Muscle of leg (tissue), 11 donors: ENCODE data around the gene CDYL2. TPM values are rescaled to one million over a fixed set of nuclear protein-coding genes. Genes with fewer than 3 reads are reported as not detected.

Experiments used
- DNase-seq: peaks from one replicate; pipeline ENCODE4 v3.0.0; 2013
- H3K27ac ChIP-seq: one replicate; pipeline ENCODE4 v1.5.1; 2013; ENCODE audit warnings: mild to moderate bottlenecking, low read length, control low read depth
- H3K27me3 ChIP-seq: one replicate; pipeline ENCODE4 v1.6.1; 2013; ENCODE audit warnings: low read length; ENCODE audit not compliant: control insufficient read depth, insufficient read depth
- H3K36me3 ChIP-seq: one replicate; pipeline ENCODE4 v1.6.1; 2013; ENCODE audit warnings: low read length; ENCODE audit not compliant: control insufficient read depth, insufficient read depth
- H3K4me1 ChIP-seq: one replicate; pipeline ENCODE4 v1.6.1; 2013; ENCODE audit warnings: low read length; ENCODE audit not compliant: control insufficient read depth, insufficient read depth
- H3K4me3 ChIP-seq: one replicate; pipeline ENCODE4 v1.5.1; 2013; ENCODE audit warnings: low read length, control low read depth
- H3K9me3 ChIP-seq: replicated peaks from 2 replicates; pipeline ENCODE4 v1.6.1; 2013; ENCODE audit warnings: low read depth, low read length; ENCODE audit not compliant: control insufficient read depth
- WGBS: methylation state at CpG from one replicate; pipeline ENCODE4 v1.1.5; 2013; ENCODE audit warnings: missing lambda C conversion rate; ENCODE audit not compliant: insufficient coverage; 5-methylcytosine and 5-hydroxymethylcytosine counted together
- polyA plus RNA-seq, 8 donors: library from polyadenylated mRNA; unstranded; fragments of 120-200 nt; gene quantifications; one replicate each; pipeline versions ENCODE4 v1.2.1 to v1.2.3, GENCODE V29; 2013; ENCODE audit warnings: inconsistent platforms in 1 of 8, low replicate concordance in 1 of 8; ENCODE audit not compliant: insufficient read length in 8 of 8, insufficient read depth in 1 of 8
- total RNA-seq: library from RNA; stranded (reverse); fragments of 120-200 nt; gene quantifications from one replicate; pipeline ENCODE4 v1.2.4, GENCODE V29; 2013

CDYL2 gene
- total and polyA plus RNA-seq, 9 donors, result 1.9 to 3.7 (median 2.6) TPM

- Histone ChIP-seq H3K4me3 (no peak overlapping the region), H3K27ac (no peak overlapping the region), H3K4me1 (no peaks in the 10 kb centered on the region), H3K36me3 (no peaks in the 10 kb centered on the region), H3K9me3 (no peaks in the 10 kb centered on the region), H3K27me3 (no peaks in the 10 kb centered on the region)
- WGBS, result 85% methylated on average over 5 of the region's 10 CpGs
- DNase-seq, result no peak
Observed at GRCh38 chr16:80703131-80704071, 101.0 kb downstream of the CDYL2 start.

GRCh38 chr16:80702696-80703095 lies 101.7 kb downstream of the CDYL2 start:
- no peaks in the 10 kb centered on the region for H3K4me1 ChIP-seq
- no peak overlapping the region for H3K27ac ChIP-seq
- no peaks in the 10 kb centered on the region for H3K27me3 ChIP-seq
- 94% methylated on average over 3 of the region's 3 CpGs for WGBS
- no peaks in the 10 kb centered on the region for H3K36me3 ChIP-seq
- no peak overlapping the region for H3K4me3 ChIP-seq
- no peak for DNase-seq
- no peaks in the 10 kb centered on the region for H3K9me3 ChIP-seq

GRCh38 chr16:80700558-80700957 lies 103.8 kb downstream of the CDYL2 start:
- H3K27ac ChIP-seq, result no peak overlapping the region
- no peak overlapping the region for H3K4me3 ChIP-seq
- H3K4me1 ChIP-seq, result no peaks in the 10 kb centered on the region
- H3K27me3 ChIP-seq, result no peaks in the 10 kb centered on the region
- H3K36me3 ChIP-seq, result no peaks in the 10 kb centered on the region
- WGBS, result no CpG with 5 or more reads among the region's 4 CpGs
- no peak for DNase-seq
- H3K9me3 ChIP-seq, result no peaks in the 10 kb centered on the region

- H3K27me3 ChIP-seq, result no peaks in the 10 kb centered on the region
- no peak overlapping the region for H3K4me3 ChIP-seq
- no CpG with 5 or more reads among the region's 2 CpGs for WGBS
- H3K27ac ChIP-seq, result no peak overlapping the region
- H3K9me3 ChIP-seq, result no peaks in the 10 kb centered on the region
- DNase-seq, result no peak
- no peaks in the 10 kb centered on the region for H3K4me1 ChIP-seq
- no peaks in the 10 kb centered on the region for H3K36me3 ChIP-seq
Observed at GRCh38 chr16:80695020-80695419, 109.4 kb downstream of the CDYL2 start.

- Histone ChIP-seq H3K9me3 (no peaks in the 10 kb centered on the region), H3K4me1 (no peaks in the 10 kb centered on the region), H3K27me3 (no peaks in the 10 kb centered on the region), H3K4me3 (no peak overlapping the region), H3K36me3 (no peaks in the 10 kb centered on the region), H3K27ac (no peak overlapping the region)
- 80% methylated on average over 2 of the region's 4 CpGs for WGBS
- DNase-seq, result no peak
Observed at GRCh38 chr16:80693553-80693952, 110.8 kb downstream of the CDYL2 start.

- H3K36me3 ChIP-seq, result no peaks in the 10 kb centered on the region
- H3K9me3 ChIP-seq, result no peaks in the 10 kb centered on the region
- H3K4me1 ChIP-seq, result no peaks in the 10 kb centered on the region
- H3K27me3 ChIP-seq, result no peaks in the 10 kb centered on the region
- DNase-seq, result no peak
- WGBS, result no CpG with 5 or more reads among the region's 2 CpGs
- H3K4me3 ChIP-seq, result no peak overlapping the region
- no peak overlapping the region for H3K27ac ChIP-seq
Observed at GRCh38 chr16:80692270-80692669, 112.1 kb downstream of the CDYL2 start.

- Histone ChIP-seq H3K4me3 (no peak overlapping the region), H3K27ac (no peak overlapping the region), H3K4me1 (no peaks in the 10 kb centered on the region), H3K36me3 (no peaks in the 10 kb centered on the region), H3K27me3 (no peaks in the 10 kb centered on the region), H3K9me3 (no peaks in the 10 kb centered on the region)
- 68% methylated on average over 2 of the region's 3 CpGs for WGBS
- DNase-seq, result no peak
Observed at GRCh38 chr16:80691111-80691741, 113.2 kb downstream of the CDYL2 start.

- H3K27ac ChIP-seq, result no peak overlapping the region
- no peaks in the 10 kb centered on the region for H3K4me1 ChIP-seq
- H3K4me3 ChIP-seq, result no peak overlapping the region
- 82% methylated on average over 5 of the region's 10 CpGs for WGBS
- no peaks in the 10 kb centered on the region for H3K27me3 ChIP-seq
- no peak for DNase-seq
- no peaks in the 10 kb centered on the region for H3K36me3 ChIP-seq
- H3K9me3 ChIP-seq, result no peaks in the 10 kb centered on the region
Observed at GRCh38 chr16:80689487-80689886, 114.9 kb downstream of the CDYL2 start.

- H3K4me1 ChIP-seq, result peaks cover under 1% of the 10 kb centered on the region
- WGBS, result 93% methylated on average over 2 of the region's 4 CpGs
- no peak overlapping the region for H3K27ac ChIP-seq
- no peak for DNase-seq
- no peaks in the 10 kb centered on the region for H3K9me3 ChIP-seq
- no peaks in the 10 kb centered on the region for H3K27me3 ChIP-seq
- no peaks in the 10 kb centered on the region for H3K36me3 ChIP-seq
- no peak overlapping the region for H3K4me3 ChIP-seq
Observed at GRCh38 chr16:80687606-80688005, 116.8 kb downstream of the CDYL2 start.

- DNase-seq, result no peak
- Histone ChIP-seq H3K9me3 (no peaks in the 10 kb centered on the region), H3K27ac (no peak overlapping the region), H3K36me3 (no peaks in the 10 kb centered on the region), H3K4me1 (peaks cover 3% of the 10 kb centered on the region), H3K27me3 (no peaks in the 10 kb centered on the region), H3K4me3 (no peak overlapping the region)
- 79% methylated on average over 3 of the region's 10 CpGs for WGBS
Observed at GRCh38 chr16:80684906-80685305, 119.5 kb downstream of the CDYL2 start.
